ENCODE measurements around the gene PRDM4.

- TF ChIP-seq, protein P1, sequence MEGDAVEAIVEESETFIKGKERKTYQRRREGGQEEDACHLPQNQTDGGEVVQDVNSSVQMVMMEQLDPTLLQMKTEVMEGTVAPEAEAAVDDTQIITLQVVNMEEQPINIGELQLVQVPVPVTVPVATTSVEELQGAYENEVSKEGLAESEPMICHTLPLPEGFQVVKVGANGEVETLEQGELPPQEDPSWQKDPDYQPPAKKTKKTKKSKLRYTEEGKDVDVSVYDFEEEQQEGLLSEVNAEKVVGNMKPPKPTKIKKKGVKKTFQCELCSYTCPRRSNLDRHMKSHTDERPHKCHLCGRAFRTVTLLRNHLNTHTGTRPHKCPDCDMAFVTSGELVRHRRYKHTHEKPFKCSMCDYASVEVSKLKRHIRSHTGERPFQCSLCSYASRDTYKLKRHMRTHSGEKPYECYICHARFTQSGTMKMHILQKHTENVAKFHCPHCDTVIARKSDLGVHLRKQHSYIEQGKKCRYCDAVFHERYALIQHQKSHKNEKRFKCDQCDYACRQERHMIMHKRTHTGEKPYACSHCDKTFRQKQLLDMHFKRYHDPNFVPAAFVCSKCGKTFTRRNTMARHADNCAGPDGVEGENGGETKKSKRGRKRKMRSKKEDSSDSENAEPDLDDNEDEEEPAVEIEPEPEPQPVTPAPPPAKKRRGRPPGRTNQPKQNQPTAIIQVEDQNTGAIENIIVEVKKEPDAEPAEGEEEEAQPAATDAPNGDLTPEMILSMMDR (IDR thresholded peaks at IDR 0.05; ENCODE audit: insufficient read depth, low read length), result no peak
- no peak for TF ChIP-seq REST (IDR thresholded peaks at IDR 0.05; ENCODE audit: insufficient replicate concordance, low read depth)
- TF ChIP-seq POLR2AphosphoS5 (IDR thresholded peaks at IDR 0.05; ENCODE audit: low read depth), result no peak
- no peak for TF ChIP-seq GABPA (IDR thresholded peaks at IDR 0.05; ENCODE audit: low read depth)
- TF ChIP-seq SPI1 (IDR thresholded peaks at IDR 0.05; ENCODE audit: borderline replicate concordance, low read depth), result no peak
Measured at GRCh38 chr12:107798580-107798979, 37.6 kb upstream of the PRDM4 start.

Data from HL-60 (cell line).